ENCODE data around the gene ARMS2.

- no peak for TF ChIP-seq CTCF (IDR thresholded peaks at IDR 0.05)
- TF ChIP-seq POLR2A (IDR thresholded peaks at IDR 0.05) = no peak
These were observed 45.1 kb downstream of the ARMS2 start for GRCh38 chr10:122499491-122499941.

All from breast epithelium (tissue), 3 donors.